H9 (cell line): ENCODE measurements around the gene MACROH2A1. TPM values are rescaled to one million over a fixed set of nuclear protein-coding genes. Genes with fewer than 3 reads are reported as not detected.

Source experiments
- DNase-seq: peaks from one replicate; pipeline ENCODE4 v3.0.0-alpha.2; 2017
- H2AFZ ChIP-seq: one replicate; pipeline ENCODE4 v1.6.1; 2013; ENCODE audit warnings: mild to moderate bottlenecking, low read length, control low read depth, moderate library complexity
- H2AK5ac ChIP-seq: 2 replicates; pipeline ENCODE4 v1.6.1; 2013; ENCODE audit warnings: low read length, control low read depth, mixed read lengths; ENCODE audit not compliant: insufficient read length
- H2BK120ac ChIP-seq: one replicate; pipeline ENCODE4 v1.6.1; 2013; ENCODE audit warnings: low read depth, mild to moderate bottlenecking, low read length, control low read depth, inconsistent platforms; ENCODE audit not compliant: poor library complexity, severe bottlenecking
- H2BK12ac ChIP-seq: 2 replicates; pipeline ENCODE4 v1.6.1; 2013; ENCODE audit warnings: low read length, control low read depth, mixed read lengths, low read depth; ENCODE audit not compliant: insufficient read length
- H2BK15ac ChIP-seq: 2 replicates; pipeline ENCODE4 v1.6.1; 2013; ENCODE audit warnings: low read depth, low read length, control low read depth
- H2BK20ac ChIP-seq: one replicate; pipeline ENCODE4 v1.6.1; 2013; ENCODE audit warnings: low read depth, mild to moderate bottlenecking, low read length, control low read depth, inconsistent platforms; ENCODE audit not compliant: poor library complexity, severe bottlenecking
- H2BK5ac ChIP-seq: 2 replicates; pipeline ENCODE4 v1.6.1; 2013; ENCODE audit warnings: low read length, control low read depth, mixed read lengths; ENCODE audit not compliant: insufficient read length
- H3K14ac ChIP-seq: 2 replicates; pipeline ENCODE4 v1.6.1; 2013; ENCODE audit warnings: low read length, control low read depth; ENCODE audit not compliant: insufficient read depth
- H3K18ac ChIP-seq: 2 replicates; pipeline ENCODE4 v1.6.1; 2013; ENCODE audit warnings: low read depth, mild to moderate bottlenecking, mixed read lengths, low read length, control low read depth; ENCODE audit not compliant: insufficient read length
- H3K23ac ChIP-seq: 2 replicates; pipeline ENCODE4 v1.6.1; 2013; ENCODE audit warnings: low read length, control low read depth, mixed read lengths, low read depth; ENCODE audit not compliant: insufficient read length
- H3K23me2 ChIP-seq: 2 replicates; pipeline ENCODE4 v1.6.1; 2013; ENCODE audit warnings: low read depth, mild to moderate bottlenecking, mixed read lengths, low read length, control low read depth; ENCODE audit not compliant: insufficient read length, poor library complexity, severe bottlenecking
- H3K27ac ChIP-seq: 2 replicates; pipeline ENCODE4 v1.5.1; 2013; ENCODE audit warnings: low read length, control low read depth, mixed read lengths, low read depth; ENCODE audit not compliant: insufficient read length
- H3K27me3 ChIP-seq: 2 replicates; pipeline ENCODE4 v1.6.1; 2013; ENCODE audit warnings: low read length, control low read depth, inconsistent platforms; ENCODE audit not compliant: insufficient read depth
- H3K4ac ChIP-seq: 2 replicates; pipeline ENCODE4 v1.6.1; 2013; ENCODE audit warnings: low read depth, mild to moderate bottlenecking, control low read depth, inconsistent platforms, low read length, moderate library complexity
- H3K4me1 ChIP-seq: 2 replicates; pipeline ENCODE4 v1.6.1; 2013; ENCODE audit warnings: low read length, control low read depth, inconsistent platforms; ENCODE audit not compliant: insufficient read depth
- H3K4me2 ChIP-seq: 2 replicates; pipeline ENCODE4 v1.6.1; 2013; ENCODE audit warnings: low read length, control low read depth, mixed read lengths; ENCODE audit not compliant: insufficient read length, insufficient read depth
- H3K56ac ChIP-seq: 2 replicates; pipeline ENCODE4 v1.6.1; 2013; ENCODE audit warnings: low read depth, mild to moderate bottlenecking, mixed read lengths, low read length, control low read depth; ENCODE audit not compliant: insufficient read length
- H3K79me1 ChIP-seq: 2 replicates; pipeline ENCODE4 v1.6.1; 2013; ENCODE audit warnings: low read depth, mild to moderate bottlenecking, moderate library complexity, low read length, control low read depth, inconsistent platforms; ENCODE audit not compliant: insufficient read depth, poor library complexity, severe bottlenecking
- H3K79me2 ChIP-seq: 2 replicates; pipeline ENCODE4 v1.6.1; 2013; ENCODE audit warnings: low read length, control low read depth, inconsistent platforms; ENCODE audit not compliant: insufficient read depth
- H3K9ac ChIP-seq: 2 replicates; pipeline ENCODE4 v1.6.1; 2013; ENCODE audit warnings: low read length, control low read depth, mixed read lengths; ENCODE audit not compliant: insufficient read length; ENCODE audit errors: extremely low read depth
- H3K9me3 ChIP-seq: one replicate; pipeline ENCODE4 v1.6.1; 2013; ENCODE audit warnings: low read depth, low read length, inconsistent platforms; ENCODE audit not compliant: control insufficient read depth
- H3T11ph ChIP-seq: one replicate; pipeline ENCODE4 v1.6.1; 2013; ENCODE audit warnings: mild to moderate bottlenecking, low read length, control low read depth, inconsistent platforms
- H4K20me1 ChIP-seq: one replicate; pipeline ENCODE4 v1.6.1; 2013; ENCODE audit not compliant: control insufficient read depth, insufficient read length, insufficient read depth
- H4K5ac ChIP-seq: 2 replicates; pipeline ENCODE4 v1.6.1; 2013; ENCODE audit warnings: low read depth, mild to moderate bottlenecking, mixed read lengths, low read length, control low read depth; ENCODE audit not compliant: insufficient read length
- H4K8ac ChIP-seq: replicated peaks from 2 replicates; pipeline ENCODE4 v1.6.1; 2013; ENCODE audit warnings: low read length, control low read depth, mixed read lengths, low read depth; ENCODE audit not compliant: insufficient read length
- H4K91ac ChIP-seq: 2 replicates; pipeline ENCODE4 v1.6.1; 2013; ENCODE audit warnings: low read depth, mild to moderate bottlenecking, moderate library complexity, mixed read lengths, low read length, control low read depth; ENCODE audit not compliant: insufficient read length
- H3K27ac Mint-ChIP-seq, 3 experiments: 2 replicates in 2 of 3; 3 replicates in 1 of 3; pipeline ENCODE4 v1.8.0; 2020 to 2021; ENCODE audit warnings: mixed read lengths in 3 of 3, mild to moderate bottlenecking in 1 of 3, moderate library complexity in 1 of 3
- H3K27me3 Mint-ChIP-seq: 2 replicates; pipeline ENCODE4 v1.8.0; 2021; ENCODE audit warnings: low read depth, mild to moderate bottlenecking, moderate library complexity, mixed read lengths
- H3K36me3 Mint-ChIP-seq, 3 experiments: 2 replicates in 2 of 3; 3 replicates in 1 of 3; pipeline ENCODE4 v1.8.0; 2020 to 2021; ENCODE audit warnings: low read depth in 3 of 3, mixed read lengths in 3 of 3; ENCODE audit not compliant: insufficient read depth in 1 of 3
- H3K4me1 Mint-ChIP-seq, 2 experiments: 2 replicates each; pipeline ENCODE4 v1.8.0; 2020; ENCODE audit warnings: mixed read lengths in 2 of 2
- H3K4me3 Mint-ChIP-seq, 2 experiments: 2 replicates in 1 of 2; 3 replicates in 1 of 2; pipeline ENCODE4 v1.8.0; 2020 to 2021; ENCODE audit warnings: mild to moderate bottlenecking in 2 of 2, mixed read lengths in 2 of 2, moderate library complexity in 1 of 2
- H3K9me3 Mint-ChIP-seq, 2 experiments: 2 replicates in 1 of 2; 3 replicates in 1 of 2; pipeline ENCODE4 v1.8.0; 2020; ENCODE audit warnings: mild to moderate bottlenecking in 2 of 2, mixed read lengths in 2 of 2, moderate library complexity in 1 of 2
- WGBS: extraction: QIAGEN DNeasy Blood & Tissue Kit; methylation state at CpG from one replicate; pipeline ENCODE4 v1.1.7; 2013; ENCODE audit warnings: missing lambda C conversion rate, low lambda C conversion rate, mixed read lengths; ENCODE audit not compliant: insufficient read length; ENCODE audit errors: extremely low coverage; 5-methylcytosine and 5-hydroxymethylcytosine counted together
- total RNA-seq: library from RNA; stranded (reverse); gene quantifications from 2 replicates; pipeline ENCODE4 v1.2.1, GENCODE V29; 2021
- TF ChIP-seq, protein P1 (sequence below): fragments of 200-600 bp; sonication (generic); conservative IDR thresholded peaks from 3 replicates; pipeline ENCODE4 v1.8.0; 2021; ENCODE audit warnings: antibody characterized with exemption, mild to moderate bottlenecking

Gene MACROH2A1
- total RNA-seq, 1 experiment from 2014 or later, result 111 TPM

GRCh38 chr5:135382981-135383380, 16.1 kb downstream of the MACROH2A1 start:
- Histone ChIP-seq H2BK120ac (no peak overlapping the region), H4K20me1 (peaks cover 2% of the 10 kb centered on the region), H4K5ac (no peak overlapping the region), H3K27ac (no peak overlapping the region), H3K23me2 (no peaks in the 10 kb centered on the region), H2BK12ac (no peak overlapping the region), H3K23ac (no peak overlapping the region), H2BK15ac (no peak overlapping the region), H3K4ac (no peak overlapping the region), H4K8ac (no peak overlapping the region), H3K27me3 (no peaks in the 10 kb centered on the region), H3K18ac (no peak overlapping the region), H4K91ac (no peak overlapping the region), H3T11ph (no peak overlapping the region), H3K9ac (no peak overlapping the region), H2BK20ac (no peak overlapping the region), H3K79me2 (no peaks in the 10 kb centered on the region), H2AK5ac (no peak overlapping the region), H2BK5ac (no peak overlapping the region), H3K14ac (no peak overlapping the region), H2AFZ (no peak overlapping the region), H3K56ac (no peak overlapping the region), H3K9me3 (no peaks in the 10 kb centered on the region), H3K4me2 (no peak overlapping the region), H3K79me1 (no peaks in the 10 kb centered on the region), H3K4me1 (no peaks in the 10 kb centered on the region)
- WGBS, result no CpG with 5 or more reads among the region's 3 CpGs
- no peaks in the 10 kb centered on the region for H3K4me1 Mint-ChIP-seq
- H3K9me3 Mint-ChIP-seq, result no peaks in the 10 kb centered on the region
- no peaks in the 10 kb centered on the region for H3K27me3 Mint-ChIP-seq
- H3K4me3 Mint-ChIP-seq, result no peak overlapping the region
- DNase-seq, result no peak
- no peak overlapping the region for H3K27ac Mint-ChIP-seq
- TF ChIP-seq, protein P1, sequence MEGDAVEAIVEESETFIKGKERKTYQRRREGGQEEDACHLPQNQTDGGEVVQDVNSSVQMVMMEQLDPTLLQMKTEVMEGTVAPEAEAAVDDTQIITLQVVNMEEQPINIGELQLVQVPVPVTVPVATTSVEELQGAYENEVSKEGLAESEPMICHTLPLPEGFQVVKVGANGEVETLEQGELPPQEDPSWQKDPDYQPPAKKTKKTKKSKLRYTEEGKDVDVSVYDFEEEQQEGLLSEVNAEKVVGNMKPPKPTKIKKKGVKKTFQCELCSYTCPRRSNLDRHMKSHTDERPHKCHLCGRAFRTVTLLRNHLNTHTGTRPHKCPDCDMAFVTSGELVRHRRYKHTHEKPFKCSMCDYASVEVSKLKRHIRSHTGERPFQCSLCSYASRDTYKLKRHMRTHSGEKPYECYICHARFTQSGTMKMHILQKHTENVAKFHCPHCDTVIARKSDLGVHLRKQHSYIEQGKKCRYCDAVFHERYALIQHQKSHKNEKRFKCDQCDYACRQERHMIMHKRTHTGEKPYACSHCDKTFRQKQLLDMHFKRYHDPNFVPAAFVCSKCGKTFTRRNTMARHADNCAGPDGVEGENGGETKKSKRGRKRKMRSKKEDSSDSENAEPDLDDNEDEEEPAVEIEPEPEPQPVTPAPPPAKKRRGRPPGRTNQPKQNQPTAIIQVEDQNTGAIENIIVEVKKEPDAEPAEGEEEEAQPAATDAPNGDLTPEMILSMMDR, result no peak
- peaks cover 20 to 81% (median 20%) of the 10 kb centered on the region in 3 experiments; a peak in 6 of 7 replicates for H3K36me3 Mint-ChIP-seq
